ENCODE data around the gene FBXL16.

DNA sequence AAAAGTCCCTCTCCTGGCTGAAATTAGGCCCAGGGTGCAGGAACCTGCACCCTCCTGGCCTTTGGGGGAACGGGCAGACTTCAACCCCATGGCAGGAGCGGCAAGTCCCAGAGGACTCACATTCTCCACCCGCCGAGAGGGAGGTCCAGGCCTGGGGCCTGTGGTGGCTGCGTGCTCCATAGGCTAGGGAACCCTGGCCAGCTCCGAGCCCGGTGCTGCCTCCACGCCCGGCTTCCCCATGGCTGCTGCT is 20.5 kb upstream of the FBXL16 start:
- TF ChIP-seq, protein P1, sequence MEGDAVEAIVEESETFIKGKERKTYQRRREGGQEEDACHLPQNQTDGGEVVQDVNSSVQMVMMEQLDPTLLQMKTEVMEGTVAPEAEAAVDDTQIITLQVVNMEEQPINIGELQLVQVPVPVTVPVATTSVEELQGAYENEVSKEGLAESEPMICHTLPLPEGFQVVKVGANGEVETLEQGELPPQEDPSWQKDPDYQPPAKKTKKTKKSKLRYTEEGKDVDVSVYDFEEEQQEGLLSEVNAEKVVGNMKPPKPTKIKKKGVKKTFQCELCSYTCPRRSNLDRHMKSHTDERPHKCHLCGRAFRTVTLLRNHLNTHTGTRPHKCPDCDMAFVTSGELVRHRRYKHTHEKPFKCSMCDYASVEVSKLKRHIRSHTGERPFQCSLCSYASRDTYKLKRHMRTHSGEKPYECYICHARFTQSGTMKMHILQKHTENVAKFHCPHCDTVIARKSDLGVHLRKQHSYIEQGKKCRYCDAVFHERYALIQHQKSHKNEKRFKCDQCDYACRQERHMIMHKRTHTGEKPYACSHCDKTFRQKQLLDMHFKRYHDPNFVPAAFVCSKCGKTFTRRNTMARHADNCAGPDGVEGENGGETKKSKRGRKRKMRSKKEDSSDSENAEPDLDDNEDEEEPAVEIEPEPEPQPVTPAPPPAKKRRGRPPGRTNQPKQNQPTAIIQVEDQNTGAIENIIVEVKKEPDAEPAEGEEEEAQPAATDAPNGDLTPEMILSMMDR (conservative IDR thresholded peaks at IDR 0.05; ENCODE audit: low read depth, low read length), result no peak
- TF ChIP-seq EZH2 (IDR thresholded peaks at IDR 0.05; ENCODE audit: borderline replicate concordance, low read depth, low read length, poor library complexity, severe bottlenecking), result no peak

Data from A673 (cell line).